ENCODE measurements around the gene TRPM5. TPM values are rescaled to one million over a fixed set of nuclear protein-coding genes. Genes with fewer than 3 reads are reported as not detected.

Gene TRPM5
- total and polyA plus RNA-seq, 3 donors from 2014 or later: 0.46 to 1.1 (median 0.94) TPM

- H3K27ac ChIP-seq: no peak overlapping the region
- no peaks in the 10 kb centered on the region for H3K9me3 ChIP-seq
- WGBS, 2 donors: 68 to 70% methylated on average over 5 to 12 of the region's 12 CpGs
- H3K36me3 ChIP-seq (ENCODE audit: low read depth, missing control alignments): no peaks in the 10 kb centered on the region
- no peak for TF ChIP-seq POLR2A (IDR thresholded peaks at IDR 0.05)
- no peak for TF ChIP-seq CTCF (IDR thresholded peaks at IDR 0.05)
- DNase-seq: no peak
- peaks cover 6% of the 10 kb centered on the region for H3K4me1 ChIP-seq
- H3K27me3 ChIP-seq: no peaks in the 10 kb centered on the region
- H3K4me3 ChIP-seq: no peak overlapping the region
- intact Hi-C loops (cut with DNase I; ENCODE audit: low total_unique reads): no loop called here
Observed at GRCh38 chr11:2447253-2447950, 3.1 kb upstream of the TRPM5 start.

DNA sequence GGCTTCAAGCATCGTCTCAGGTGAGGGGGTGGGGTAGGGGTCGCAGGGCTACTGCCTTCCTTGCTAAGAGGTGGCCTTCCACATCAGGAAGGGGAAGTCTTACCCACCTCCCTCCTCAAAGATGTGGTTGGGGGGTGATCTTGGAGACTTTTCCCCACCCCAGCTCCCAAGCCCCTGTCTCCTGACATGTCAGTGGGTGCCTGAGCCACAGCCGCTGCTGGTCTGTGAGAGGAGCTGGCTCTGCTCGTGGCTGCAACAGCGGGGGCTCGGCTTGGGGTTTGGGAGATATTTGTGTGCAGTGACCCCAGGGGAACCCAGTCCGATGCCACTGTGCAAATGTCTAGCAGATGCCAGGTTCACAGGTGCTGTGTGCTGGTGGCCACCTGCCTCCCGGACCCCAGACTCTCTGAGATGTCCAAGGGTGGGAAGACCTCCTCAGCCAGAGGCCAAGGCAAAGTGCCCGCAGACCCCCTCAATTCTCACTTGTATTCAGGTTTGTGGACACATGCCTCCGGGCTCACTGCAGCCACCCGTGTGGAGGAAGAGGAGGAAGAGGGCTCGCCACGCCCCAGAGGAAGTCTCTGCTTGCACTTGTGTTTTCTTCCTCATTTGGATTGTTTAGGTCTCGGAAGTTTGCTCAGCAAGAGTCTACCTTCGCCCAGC, 2.4 kb upstream of the TRPM5 start:
- Histone ChIP-seq H3K4me3 (no peak overlapping the region), H3K4me1 (peaks cover 6% of the 10 kb centered on the region), H3K27ac (no peak overlapping the region), H3K36me3 (ENCODE audit: low read depth, missing control alignments) (no peaks in the 10 kb centered on the region), H3K27me3 (no peaks in the 10 kb centered on the region), H3K9me3 (no peaks in the 10 kb centered on the region)
- no peak for TF ChIP-seq CTCF (IDR thresholded peaks at IDR 0.05)
- no peak for TF ChIP-seq POLR2A (IDR thresholded peaks at IDR 0.05)
- no peak for DNase-seq
- intact Hi-C loops (cut with DNase I; ENCODE audit: low total_unique reads): no loop called here
- WGBS, 2 donors: 78 to 84% methylated on average over 7 to 15 of the region's 15 CpGs

DNA sequence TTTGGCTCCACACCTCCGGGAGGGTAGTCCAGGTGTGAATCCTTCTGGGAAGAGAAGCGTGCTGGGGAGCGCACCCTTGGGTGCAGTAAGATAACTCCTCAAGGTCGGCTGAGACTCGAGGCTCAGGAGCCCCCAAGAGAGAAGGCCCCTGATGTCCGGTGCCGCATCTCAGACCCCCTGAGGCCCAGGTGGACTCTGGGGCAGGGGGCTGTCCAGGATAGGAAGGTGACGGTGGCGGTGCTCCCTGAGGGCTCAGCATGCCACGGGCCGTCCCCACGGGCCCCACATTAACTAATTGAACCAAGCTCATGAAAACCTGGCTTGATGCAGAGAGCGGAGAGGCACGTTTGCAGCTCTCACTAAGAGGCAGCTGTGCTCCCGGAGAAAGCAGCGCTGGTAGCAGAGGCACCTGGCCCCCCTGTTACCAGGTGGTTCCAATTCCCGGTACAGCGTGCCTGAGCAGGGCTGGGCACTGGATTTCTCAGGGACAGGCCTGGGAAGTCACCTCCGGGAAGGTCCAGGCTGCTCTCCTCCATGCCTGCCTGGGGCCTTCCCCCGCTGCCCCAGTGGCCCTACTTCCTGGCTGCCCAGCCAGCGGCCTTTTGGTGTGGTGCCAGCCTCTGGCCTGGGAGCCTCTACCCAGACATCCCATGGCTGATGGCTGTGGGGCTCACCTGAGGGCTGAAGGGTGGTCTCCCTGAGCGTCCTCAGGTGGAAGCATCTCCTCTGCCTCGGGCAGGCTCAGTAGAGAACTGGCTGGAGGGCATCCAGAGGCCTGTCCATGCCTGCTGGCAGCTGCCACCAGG, 1.6 kb upstream of the TRPM5 start:
- H3K4me3 ChIP-seq: peak overlapping the region in 1 of 2 donors; percentile 41
- 39 to 60% methylated on average over 1 to 23 of the region's 23 CpGs for WGBS, 2 donors
- TF ChIP-seq CTCF (IDR thresholded peaks at IDR 0.05) (no peak), POLR2A (IDR thresholded peaks at IDR 0.05) (no peak)
- no peaks in the 10 kb centered on the region for H3K27me3 ChIP-seq
- no peaks in the 10 kb centered on the region for H3K9me3 ChIP-seq
- intact Hi-C loops (cut with DNase I; ENCODE audit: low total_unique reads): no loop called here
- H3K27ac ChIP-seq: no peak overlapping the region
- DNase-seq: no peak
- no peaks in the 10 kb centered on the region for H3K36me3 ChIP-seq (ENCODE audit: low read depth, missing control alignments)
- H3K4me1 ChIP-seq: peaks cover 6% of the 10 kb centered on the region

- WGBS, 2 donors: 0 to 6% methylated on average over 6 to 32 of the region's 116 CpGs
- Histone ChIP-seq H3K27ac (no peak within 1 kb of the TSS), H3K36me3 (ENCODE audit: low read depth, missing control alignments) (no peaks in the 10 kb centered on the region), H3K4me3 (peak within 1 kb of the TSS; percentile 36 to 41), H3K9me3 (no peaks in the 10 kb centered on the region), H3K27me3 (no peaks in the 10 kb centered on the region), H3K4me1 (peaks cover 6% of the 10 kb centered on the region)
- peak; percentile 57 for DNase-seq
- TF ChIP-seq CTCF (IDR thresholded peaks at IDR 0.05) (no peak), POLR2A (IDR thresholded peaks at IDR 0.05) (no peak)
- intact Hi-C loops (cut with DNase I; ENCODE audit: low total_unique reads): no loop called here
Observed at GRCh38 chr11:2444821-2445745, 769 bp upstream of the TRPM5 start, which contains the start of gene KCNQ1. Gene KCNQ1 (plus strand): TSS chr11:2445008. CDS start chr11:2445099, 91 bp downstream.

Measured in testis (tissue), 3 donors.